GM12878 (cell line): Measurements from ENCODE around the gene MGAT5.

Source experiments
- BRCA1 ChIP-seq: IDR thresholded peaks from 2 replicates; pipeline ENCODE4 v1.6.1; 2011; ENCODE audit warnings: low read depth, low read length, improper control_type of control experiment
- CEBPB ChIP-seq, 2 experiments: fragments of 150-350 bp in 1 of 2; IDR thresholded peaks; 2 replicates each; pipeline ENCODE4 v1.6.1; 2012 to 2014; ENCODE audit warnings: low read depth in 2 of 2, low read length in 2 of 2, borderline replicate concordance in 1 of 2, inconsistent platforms in 1 of 2
- CTCF ChIP-seq, 3 experiments: IDR thresholded peaks in 2 of 3; conservative IDR thresholded peaks in 1 of 3; 2 replicates each; pipeline ENCODE4 v1.5.1; 2011; ENCODE audit warnings: low read depth in 3 of 3, low read length in 3 of 3, mild to moderate bottlenecking in 3 of 3, control low read depth in 2 of 3, moderate library complexity in 2 of 3, inconsistent platforms in 1 of 3, mixed read lengths in 1 of 3; ENCODE audit not compliant: control insufficient read depth in 2 of 3, insufficient read depth in 1 of 3; ENCODE audit errors: extremely low read depth in 1 of 3
- ESRRA ChIP-seq: IDR thresholded peaks from 2 replicates; pipeline ENCODE4 v1.6.1; 2012; ENCODE audit warnings: mild to moderate bottlenecking, low read length, improper control_type of control experiment
- MYC ChIP-seq: IDR thresholded peaks from 2 replicates; pipeline ENCODE4 v1.6.1; 2011; ENCODE audit warnings: mild to moderate bottlenecking, low read length, moderate library complexity, inconsistent platforms; ENCODE audit not compliant: insufficient read depth, insufficient replicate concordance, insufficient read length, severe bottlenecking
- NFIC ChIP-seq: IDR thresholded peaks from 2 replicates; pipeline ENCODE4 v1.6.1; 2012; ENCODE audit warnings: low read depth, mild to moderate bottlenecking, inconsistent platforms, low read length, moderate library complexity
- POLR2A ChIP-seq: IDR thresholded peaks from 2 replicates; pipeline ENCODE4 v1.6.1; 2011; ENCODE audit warnings: low read depth, mild to moderate bottlenecking, low read length
- RAD21 ChIP-seq: IDR thresholded peaks from 2 replicates; pipeline ENCODE4 v1.6.1; 2011; ENCODE audit warnings: mild to moderate bottlenecking, low read depth, low read length, moderate library complexity; ENCODE audit not compliant: insufficient read depth
- RAD51 ChIP-seq: fragments of 450-650 bp; IDR thresholded peaks from 2 replicates; pipeline ENCODE4 v1.6.1; 2016; ENCODE audit warnings: moderate library complexity, mild to moderate bottlenecking, inconsistent platforms
- SPI1 ChIP-seq: IDR thresholded peaks from 2 replicates; pipeline ENCODE4 v1.6.1; 2011; ENCODE audit warnings: low read depth, mild to moderate bottlenecking, low read length, moderate library complexity, borderline replicate concordance; ENCODE audit not compliant: insufficient read depth
- SREBF2 ChIP-seq: IDR thresholded peaks from 2 replicates; pipeline ENCODE4 v1.6.1; 2012; ENCODE audit warnings: mild to moderate bottlenecking, low read length
- USF2 ChIP-seq: IDR thresholded peaks from 2 replicates; pipeline ENCODE4 v1.6.1; 2011; ENCODE audit warnings: low read depth, low read length, improper control_type of control experiment, borderline replicate concordance
- TF ChIP-seq, protein P1 (sequence below): IDR thresholded peaks from 2 replicates; pipeline ENCODE4 v1.6.1; 2012; ENCODE audit warnings: low read length, inconsistent platforms
- TF ChIP-seq, protein P2 (sequence below): fragments of 450-650 bp; conservative IDR thresholded peaks from 2 replicates; pipeline ENCODE4 v1.6.1; 2017; ENCODE audit warnings: mild to moderate bottlenecking, moderate library complexity

DNA sequence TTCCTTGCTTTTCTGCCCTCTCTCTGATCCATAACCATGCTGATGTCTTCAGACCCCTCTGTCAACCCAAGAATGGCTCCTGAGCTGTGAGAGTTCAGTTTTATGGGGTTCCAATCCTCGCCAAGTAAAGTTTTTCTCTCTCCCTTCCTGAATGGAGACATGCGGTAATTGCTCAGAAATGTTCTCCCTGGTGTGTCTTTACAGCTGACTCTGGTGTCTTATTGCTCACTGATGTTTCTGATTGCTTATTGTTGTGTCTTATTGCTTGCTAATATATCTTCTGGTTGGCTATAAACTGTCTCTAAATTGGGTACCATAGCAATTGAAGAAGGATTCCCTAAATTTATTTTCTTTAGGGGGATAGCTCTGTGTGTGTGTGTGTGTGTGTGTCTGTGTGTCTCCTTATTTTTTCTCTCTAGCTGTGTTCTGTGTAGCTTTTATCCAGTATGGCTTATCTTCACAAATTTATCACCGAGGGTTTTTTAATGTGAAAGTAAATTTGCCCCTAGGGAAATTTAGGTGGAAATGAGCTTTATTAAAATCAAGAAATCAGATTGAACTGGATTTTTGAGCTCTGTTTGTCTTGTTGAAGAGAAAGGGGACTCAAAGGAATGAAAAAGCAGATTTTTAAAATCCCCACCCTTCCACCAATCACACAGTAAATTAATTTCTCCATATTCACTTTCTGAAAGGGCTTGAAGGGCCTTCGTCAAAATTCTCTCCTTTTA lies 19.5 kb downstream of the MGAT5 start:
- TF ChIP-seq RAD21: no peak
- no peak for TF ChIP-seq POLR2A
- no peak for TF ChIP-seq CEBPB (IDR thresholded peaks at IDR 0.05; ENCODE audit: borderline replicate concordance in 1 of 2, low read depth in 2 of 2, low read length in 2 of 2)
- no peak for TF ChIP-seq MYC
- no peak for TF ChIP-seq RAD51
- no peak for TF ChIP-seq SPI1
- TF ChIP-seq, protein P1, sequence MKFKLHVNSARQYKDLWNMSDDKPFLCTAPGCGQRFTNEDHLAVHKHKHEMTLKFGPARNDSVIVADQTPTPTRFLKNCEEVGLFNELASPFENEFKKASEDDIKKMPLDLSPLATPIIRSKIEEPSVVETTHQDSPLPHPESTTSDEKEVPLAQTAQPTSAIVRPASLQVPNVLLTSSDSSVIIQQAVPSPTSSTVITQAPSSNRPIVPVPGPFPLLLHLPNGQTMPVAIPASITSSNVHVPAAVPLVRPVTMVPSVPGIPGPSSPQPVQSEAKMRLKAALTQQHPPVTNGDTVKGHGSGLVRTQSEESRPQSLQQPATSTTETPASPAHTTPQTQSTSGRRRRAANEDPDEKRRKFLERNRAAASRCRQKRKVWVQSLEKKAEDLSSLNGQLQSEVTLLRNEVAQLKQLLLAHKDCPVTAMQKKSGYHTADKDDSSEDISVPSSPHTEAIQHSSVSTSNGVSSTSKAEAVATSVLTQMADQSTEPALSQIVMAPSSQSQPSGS: no peak
- TF ChIP-seq SREBF2: no peak
- TF ChIP-seq, protein P2, sequence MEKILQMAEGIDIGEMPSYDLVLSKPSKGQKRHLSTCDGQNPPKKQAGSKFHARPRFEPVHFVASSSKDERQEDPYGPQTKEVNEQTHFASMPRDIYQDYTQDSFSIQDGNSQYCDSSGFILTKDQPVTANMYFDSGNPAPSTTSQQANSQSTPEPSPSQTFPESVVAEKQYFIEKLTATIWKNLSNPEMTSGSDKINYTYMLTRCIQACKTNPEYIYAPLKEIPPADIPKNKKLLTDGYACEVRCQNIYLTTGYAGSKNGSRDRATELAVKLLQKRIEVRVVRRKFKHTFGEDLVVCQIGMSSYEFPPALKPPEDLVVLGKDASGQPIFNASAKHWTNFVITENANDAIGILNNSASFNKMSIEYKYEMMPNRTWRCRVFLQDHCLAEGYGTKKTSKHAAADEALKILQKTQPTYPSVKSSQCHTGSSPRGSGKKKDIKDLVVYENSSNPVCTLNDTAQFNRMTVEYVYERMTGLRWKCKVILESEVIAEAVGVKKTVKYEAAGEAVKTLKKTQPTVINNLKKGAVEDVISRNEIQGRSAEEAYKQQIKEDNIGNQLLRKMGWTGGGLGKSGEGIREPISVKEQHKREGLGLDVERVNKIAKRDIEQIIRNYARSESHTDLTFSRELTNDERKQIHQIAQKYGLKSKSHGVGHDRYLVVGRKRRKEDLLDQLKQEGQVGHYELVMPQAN: no peak
- TF ChIP-seq CTCF (IDR thresholded peaks at IDR 0.05 in 2 of 3, conservative IDR thresholded peaks at IDR 0.05 in 1 of 3; ENCODE audit: control insufficient read depth in 2 of 3, extremely low read depth in 1 of 3, insufficient read depth in 1 of 3, low read depth in 3 of 3, low read length in 3 of 3): no peak
- TF ChIP-seq ESRRA: no peak
- no peak for TF ChIP-seq USF2
- TF ChIP-seq BRCA1: no peak
- no peak for TF ChIP-seq NFIC
